Measurements from ENCODE around the gene TAX1BP1. TPM values are rescaled to one million over a fixed set of nuclear protein-coding genes. Genes with fewer than 3 reads are reported as not detected.

TAX1BP1 gene
- total RNA-seq, 1 experiment from 2014 or later, result 58.3 TPM

- Mint-ChIP-seq H3K9me3 (no peaks in the 10 kb centered on the region), H3K4me1 (peaks cover 30 to 34% of the 10 kb centered on the region in 2 experiments), H3K4me3 (no peak overlapping the region), H3K27ac (no peak overlapping the region), H3K36me3 (ENCODE audit: insufficient read depth in 1 of 3, low read depth in 3 of 3) (no peaks in the 10 kb centered on the region; a peak in 1 of 7 replicates), H3K27me3 (ENCODE audit: low read depth) (no peaks in the 10 kb centered on the region)
- Histone ChIP-seq H2BK20ac (ENCODE audit: low read depth, low read length, poor library complexity, severe bottlenecking) (no peak overlapping the region), H3K4me2 (ENCODE audit: insufficient read depth, insufficient read length, low read length) (no peak overlapping the region), H4K20me1 (ENCODE audit: control insufficient read depth, insufficient read depth, insufficient read length) (no peaks in the 10 kb centered on the region), H3K18ac (ENCODE audit: insufficient read length, low read depth, low read length) (no peak overlapping the region), H4K5ac (ENCODE audit: insufficient read length, low read depth, low read length) (no peak overlapping the region), H2AFZ (ENCODE audit: low read length) (no peak overlapping the region), H2BK120ac (ENCODE audit: low read depth, low read length, poor library complexity, severe bottlenecking) (no peak overlapping the region), H2BK12ac (ENCODE audit: insufficient read length, low read depth, low read length) (no peak overlapping the region), H3K27ac (ENCODE audit: insufficient read length, low read depth, low read length) (no peak overlapping the region), H3K14ac (ENCODE audit: insufficient read depth, low read length) (no peak overlapping the region), H3K4ac (ENCODE audit: low read depth, low read length) (no peak overlapping the region), H3K9me3 (ENCODE audit: control insufficient read depth, low read depth, low read length) (no peaks in the 10 kb centered on the region), H3K79me1 (ENCODE audit: insufficient read depth, low read depth, low read length, poor library complexity, severe bottlenecking) (no peaks in the 10 kb centered on the region), H3K23me2 (ENCODE audit: insufficient read length, low read depth, low read length, poor library complexity, severe bottlenecking) (no peaks in the 10 kb centered on the region), H3K9ac (ENCODE audit: extremely low read depth, insufficient read length, low read length) (no peak overlapping the region), H4K8ac (replicated peaks; ENCODE audit: insufficient read length, low read depth, low read length) (no peak overlapping the region), H3K4me1 (ENCODE audit: insufficient read depth, low read length) (0 out of 2 replicates have a peak, but pooled peaks cover 6% of the 10 kb centered on the region), H4K91ac (ENCODE audit: insufficient read length, low read depth, low read length) (no peak overlapping the region), H2BK15ac (ENCODE audit: low read depth, low read length) (no peak overlapping the region), H3K27me3 (ENCODE audit: insufficient read depth, low read length) (no peaks in the 10 kb centered on the region), H3K56ac (ENCODE audit: insufficient read length, low read depth, low read length) (no peak overlapping the region), H3K23ac (ENCODE audit: insufficient read length, low read depth, low read length) (no peak overlapping the region), H3T11ph (ENCODE audit: low read length) (no peak overlapping the region), H2AK5ac (ENCODE audit: insufficient read length, low read length) (no peak overlapping the region), H3K79me2 (ENCODE audit: insufficient read depth, low read length) (no peaks in the 10 kb centered on the region), H2BK5ac (ENCODE audit: insufficient read length, low read length) (no peak overlapping the region)
- no peak for DNase-seq
- no CpG with 5 or more reads among the region's 6 CpGs for WGBS (ENCODE audit: extremely low coverage, insufficient read length, low lambda C conversion rate)
- TF ChIP-seq CTCF (conservative IDR thresholded peaks at IDR 0.05), result no peak
Observed at GRCh38 chr7:27871866-27872265, 131.9 kb downstream of the TAX1BP1 start.

Data from H9 (cell line).